ENCODE results near the gene AQP12B.
"Not testable (repeated sequence)": the region's sequence is repeated elsewhere in the genome, so short reads cannot be mapped to it uniquely, and the experiment has no call there.

Gene AQP12B

DNA sequence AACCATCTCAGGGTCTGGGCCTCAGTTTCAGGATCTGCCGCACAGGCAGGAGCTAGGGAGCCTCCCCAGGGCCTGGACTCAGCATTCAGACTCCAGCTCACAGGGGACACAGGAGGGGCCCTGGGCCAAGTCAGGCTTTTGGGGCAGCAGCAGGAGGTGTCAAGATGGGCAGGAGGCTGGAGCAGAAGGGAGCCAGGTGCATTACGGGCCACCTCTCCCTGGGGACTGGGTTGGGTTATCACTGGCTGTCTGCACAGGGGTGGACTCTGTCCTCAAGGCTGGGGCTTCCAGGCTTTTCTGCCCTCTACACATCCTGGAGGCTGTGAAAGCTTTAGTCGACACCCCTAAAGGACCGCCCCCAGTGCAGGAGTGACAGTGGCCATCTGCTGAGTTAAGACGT, 29.0 kb upstream of the AQP12B start:
- H3K27ac Mint-ChIP-seq, result no peak overlapping the region
- no peaks in the 10 kb centered on the region for H3K9me3 Mint-ChIP-seq
- peaks cover 10% of the 10 kb centered on the region for H3K27me3 Mint-ChIP-seq
- H3K4me3 Mint-ChIP-seq, result no peak overlapping the region
- H3K4me1 Mint-ChIP-seq (ENCODE audit: low read depth), result no peaks in the 10 kb centered on the region
- H3K36me3 Mint-ChIP-seq (ENCODE audit: low read depth), result no peaks in the 10 kb centered on the region

DNA sequence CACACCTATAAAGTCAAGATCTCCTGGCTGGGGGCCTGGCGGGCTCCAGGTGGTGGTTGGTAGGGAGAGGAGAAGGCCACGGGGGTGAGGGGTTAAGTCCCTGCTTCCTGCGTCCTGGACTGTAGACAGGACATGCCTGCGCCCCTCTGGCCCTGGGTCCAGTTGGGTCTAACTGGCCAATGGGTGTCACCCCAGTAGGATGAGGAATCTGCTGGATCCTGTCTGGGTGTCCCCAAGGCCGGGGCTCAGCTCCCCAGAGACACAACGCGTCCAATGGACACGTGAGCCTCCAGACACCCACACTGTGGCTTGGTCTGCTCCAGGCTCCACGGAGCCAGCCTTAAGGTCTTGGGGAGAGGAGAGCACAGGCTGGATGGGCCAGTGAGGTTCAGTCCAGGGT, 28.6 kb upstream of the AQP12B start:
- H3K4me1 Mint-ChIP-seq (ENCODE audit: low read depth), result no peaks in the 10 kb centered on the region
- no peak overlapping the region for H3K27ac Mint-ChIP-seq
- H3K9me3 Mint-ChIP-seq, result no peaks in the 10 kb centered on the region
- no peaks in the 10 kb centered on the region for H3K36me3 Mint-ChIP-seq (ENCODE audit: low read depth)
- H3K27me3 Mint-ChIP-seq, result peaks cover 10% of the 10 kb centered on the region
- no peak overlapping the region for H3K4me3 Mint-ChIP-seq

DNA sequence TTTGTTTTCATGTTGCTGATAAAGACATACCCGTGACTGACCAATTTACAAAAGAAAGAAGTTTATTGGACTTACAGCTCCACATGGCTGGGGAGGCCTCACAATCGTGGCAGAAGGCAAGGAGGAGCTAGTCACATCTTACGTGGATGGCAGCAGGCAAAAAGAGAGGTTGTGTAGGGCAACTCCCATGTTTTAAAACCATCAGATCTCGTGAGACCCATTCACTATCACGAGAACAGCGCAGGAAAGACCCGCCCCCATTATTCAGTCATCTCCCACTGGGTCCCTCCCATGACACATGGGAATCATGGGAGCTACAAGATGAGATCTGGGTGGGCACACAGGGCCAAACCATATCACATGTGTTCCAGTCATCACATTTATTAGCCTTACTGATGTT, 25.8 kb upstream of the AQP12B start:
- no peak overlapping the region for H3K27ac Mint-ChIP-seq
- H3K4me3 Mint-ChIP-seq, result no peak overlapping the region
- H3K27me3 Mint-ChIP-seq, result peaks cover 19% of the 10 kb centered on the region
- H3K9me3 Mint-ChIP-seq, result no peaks in the 10 kb centered on the region
- H3K4me1 Mint-ChIP-seq (ENCODE audit: low read depth), result peaks cover 11% of the 10 kb centered on the region
- no peaks in the 10 kb centered on the region for H3K36me3 Mint-ChIP-seq (ENCODE audit: low read depth)

DNA sequence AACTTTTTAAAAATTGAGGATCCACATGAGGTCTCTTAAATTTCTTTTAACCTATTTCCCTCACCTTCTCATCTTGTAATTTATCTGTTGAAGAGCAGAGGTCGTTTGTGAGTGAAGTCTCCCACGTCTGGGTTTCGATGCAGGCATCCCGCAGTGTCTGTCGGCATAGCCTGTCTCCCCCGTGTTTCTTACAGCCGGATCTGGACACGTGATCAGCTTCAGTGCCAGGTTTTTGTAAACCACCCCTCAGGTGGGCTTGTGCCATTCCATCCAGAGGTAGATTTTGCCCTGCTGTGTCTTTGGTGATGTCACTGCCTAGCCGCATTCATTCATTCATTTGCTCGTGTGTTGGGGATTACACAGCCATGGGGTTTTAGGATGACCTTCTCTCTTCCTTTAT, 25.1 kb upstream of the AQP12B start:
- Mint-ChIP-seq H3K4me3 (no peak overlapping the region), H3K36me3 (ENCODE audit: low read depth) (no peaks in the 10 kb centered on the region), H3K27ac (no peak overlapping the region), H3K27me3 (peaks cover 23% of the 10 kb centered on the region), H3K4me1 (ENCODE audit: low read depth) (peaks cover 11% of the 10 kb centered on the region), H3K9me3 (no peaks in the 10 kb centered on the region)

DNA sequence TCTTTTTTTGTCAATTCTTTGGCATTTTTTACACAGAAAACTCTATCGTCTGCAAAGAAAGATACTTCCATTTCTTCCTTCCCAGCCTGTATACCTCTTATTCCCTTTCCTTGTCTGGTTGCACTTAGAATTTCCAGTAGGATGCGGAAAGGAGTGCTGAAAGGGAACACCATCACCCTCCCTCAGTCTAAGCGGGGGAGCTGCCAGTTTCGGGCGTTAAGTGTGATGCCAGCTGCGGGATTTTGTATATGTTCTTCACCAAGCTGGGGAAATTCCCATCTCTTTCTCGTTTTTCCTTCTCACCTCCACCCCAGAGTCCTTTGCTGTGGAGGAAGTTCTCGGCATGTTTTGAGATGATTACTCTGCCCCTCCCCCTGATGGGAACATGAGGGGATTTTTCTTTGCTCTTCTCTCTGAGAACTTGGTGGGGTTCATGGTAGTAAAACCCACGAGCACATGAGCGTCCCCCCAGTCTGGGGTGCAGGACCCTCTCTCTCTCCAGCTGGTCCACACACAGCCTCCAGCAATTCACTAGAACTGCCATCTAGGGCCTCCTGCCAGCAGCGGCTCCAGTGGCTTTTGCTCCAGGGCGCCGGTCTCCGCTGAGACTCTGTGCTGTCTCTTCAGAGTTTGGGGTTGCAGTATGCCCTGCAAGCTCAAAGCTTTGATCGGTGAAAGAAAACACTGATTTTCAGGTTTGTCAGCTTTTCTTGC, 24.5 kb upstream of the AQP12B start:
- Mint-ChIP-seq H3K27me3 (peaks cover 23% of the 10 kb centered on the region), H3K36me3 (ENCODE audit: low read depth) (no peaks in the 10 kb centered on the region), H3K9me3 (no peaks in the 10 kb centered on the region), H3K4me1 (ENCODE audit: low read depth) (peaks cover 11% of the 10 kb centered on the region), H3K27ac (no peak overlapping the region), H3K4me3 (no peak overlapping the region)

DNA sequence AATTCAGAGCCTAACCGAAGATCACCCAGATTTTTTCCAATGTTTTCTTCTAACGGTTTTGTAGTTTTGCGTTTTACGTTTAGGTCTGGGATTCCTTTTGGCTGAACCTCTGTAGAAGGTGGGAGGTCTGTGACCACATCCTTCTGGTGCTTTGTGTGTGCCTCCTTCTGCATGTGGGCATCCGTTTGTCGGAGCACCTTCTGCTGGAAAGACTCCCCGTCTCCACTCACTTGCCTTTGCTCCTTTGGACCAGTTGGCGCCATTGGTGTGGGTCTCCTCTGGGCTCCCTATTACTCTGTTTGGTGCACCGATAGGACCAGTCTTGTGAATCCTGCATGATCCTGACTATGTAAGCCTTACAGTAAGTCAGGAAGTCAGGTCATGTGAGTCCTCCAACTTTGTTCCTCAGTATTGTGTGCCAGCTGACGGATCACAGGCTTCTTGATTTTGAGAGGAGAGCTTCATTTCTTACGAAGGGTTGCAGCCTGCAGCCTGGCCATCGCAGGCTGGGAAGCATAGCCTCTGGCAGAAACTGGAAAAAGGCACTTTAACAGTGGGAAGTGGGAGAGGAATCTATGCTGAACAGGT, 22.6 kb upstream of the AQP12B start:
- Mint-ChIP-seq H3K27ac (peak overlapping the region; percentile 13), H3K4me3 (peak overlapping the region; percentile 40)

DNA sequence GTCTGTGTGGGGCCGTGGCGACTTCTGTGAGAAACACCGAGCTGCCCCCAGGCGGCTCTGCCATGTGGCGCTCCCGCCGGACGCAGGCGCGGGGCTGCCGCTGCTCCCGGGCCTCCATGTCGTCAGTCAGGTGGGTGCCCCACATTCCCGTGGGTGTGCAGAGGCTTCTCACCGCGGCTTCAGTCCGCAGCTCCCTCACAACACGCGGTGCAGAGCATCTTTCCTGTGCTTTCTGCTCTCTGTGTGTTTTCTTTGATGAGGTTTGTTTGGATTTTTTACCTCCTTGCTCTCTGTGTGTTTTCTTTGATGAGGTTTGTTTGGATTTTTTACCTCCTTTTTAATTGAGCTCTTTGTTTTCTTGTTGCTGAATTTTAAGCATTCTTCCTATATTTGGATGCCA, 22.0 kb upstream of the AQP12B start:
- Mint-ChIP-seq H3K36me3 (ENCODE audit: low read depth) (no peaks in the 10 kb centered on the region), H3K4me3 (peak overlapping the region; percentile 40), H3K4me1 (ENCODE audit: low read depth) (peaks cover 11% of the 10 kb centered on the region), H3K27ac (peak overlapping the region; percentile 13), H3K27me3 (peaks cover 23% of the 10 kb centered on the region), H3K9me3 (no peaks in the 10 kb centered on the region)

More for the DNA sequence above, 22.6 kb upstream of the AQP12B start:
- peaks cover 23% of the 10 kb centered on the region for H3K27me3 Mint-ChIP-seq
- H3K36me3 Mint-ChIP-seq (ENCODE audit: low read depth), result no peaks in the 10 kb centered on the region
- H3K9me3 Mint-ChIP-seq, result no peaks in the 10 kb centered on the region
- H3K4me1 Mint-ChIP-seq (ENCODE audit: low read depth), result peaks cover 11% of the 10 kb centered on the region

DNA sequence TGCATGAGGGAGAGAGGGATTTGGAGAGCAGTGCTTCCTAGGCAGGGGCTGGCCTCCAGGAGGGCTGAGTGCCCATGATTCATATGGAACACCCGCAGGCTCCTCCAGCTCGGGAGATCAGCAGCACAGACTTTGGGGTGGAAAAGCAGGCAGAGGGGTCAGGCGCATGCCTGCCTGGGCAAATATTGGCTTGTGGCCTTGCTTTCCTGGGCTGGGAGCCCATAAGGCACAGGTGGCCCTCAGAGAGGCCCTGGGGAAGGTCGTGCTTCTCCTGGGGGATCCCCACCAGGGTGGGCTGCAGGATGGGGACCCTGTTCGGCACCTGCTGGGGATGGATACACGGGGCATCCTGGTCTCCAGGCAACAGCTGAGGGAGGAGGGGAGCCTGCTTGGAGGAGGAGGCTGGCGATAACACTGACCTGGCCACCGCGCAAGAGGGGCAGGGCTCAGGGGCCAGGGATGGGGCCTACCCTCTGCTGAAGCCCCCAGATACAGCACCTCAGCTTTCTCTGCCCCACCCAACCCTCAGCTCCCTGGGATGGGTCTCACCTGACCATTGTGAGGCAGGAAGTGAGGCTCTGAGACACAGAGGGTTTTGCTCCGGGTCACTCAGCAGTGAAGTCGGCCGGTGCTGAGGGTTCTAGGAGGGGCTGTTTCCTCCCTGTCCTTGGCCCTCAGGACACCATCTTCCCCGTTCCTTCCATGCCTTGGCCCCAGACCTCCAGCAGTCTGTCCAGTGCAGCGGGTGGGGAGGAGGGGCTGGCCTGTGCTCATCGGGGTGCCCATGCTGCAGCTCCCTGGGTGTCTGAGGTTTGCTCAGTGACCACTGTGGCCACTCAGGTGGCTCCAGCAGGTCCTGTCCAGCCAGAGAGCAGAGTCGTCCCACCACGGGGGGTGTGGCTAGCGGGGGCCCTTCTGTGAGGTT, 21.0 kb upstream of the AQP12B start:
- no peak overlapping the region for H3K4me3 Mint-ChIP-seq
- H3K4me1 Mint-ChIP-seq (ENCODE audit: low read depth), result peaks cover 11% of the 10 kb centered on the region
- H3K36me3 Mint-ChIP-seq (ENCODE audit: low read depth), result no peaks in the 10 kb centered on the region
- peaks cover 19% of the 10 kb centered on the region for H3K27me3 Mint-ChIP-seq
- no peak overlapping the region for H3K27ac Mint-ChIP-seq
- no peaks in the 10 kb centered on the region for H3K9me3 Mint-ChIP-seq

DNA sequence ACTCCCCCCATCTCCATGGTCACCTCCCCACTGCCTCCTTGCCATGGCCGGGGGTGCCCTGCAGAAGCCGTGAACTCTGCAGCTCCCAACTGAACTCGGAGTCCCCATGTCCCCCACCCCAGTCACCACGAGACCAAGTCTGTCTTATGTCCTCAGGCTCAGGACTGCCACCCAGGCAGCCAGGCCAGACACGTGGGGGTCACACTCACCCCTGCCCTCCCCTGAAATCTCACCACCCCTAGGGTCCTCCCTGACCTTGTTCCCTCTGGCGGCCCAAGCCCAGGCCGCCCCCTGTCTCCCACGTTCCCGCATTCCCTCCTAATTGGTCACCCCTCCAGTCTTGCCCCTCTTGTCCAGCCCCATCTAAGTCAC, 19.9 kb upstream of the AQP12B start:
- peaks cover 16% of the 10 kb centered on the region for H3K27me3 Mint-ChIP-seq
- H3K27ac Mint-ChIP-seq, result no peak overlapping the region

DNA sequence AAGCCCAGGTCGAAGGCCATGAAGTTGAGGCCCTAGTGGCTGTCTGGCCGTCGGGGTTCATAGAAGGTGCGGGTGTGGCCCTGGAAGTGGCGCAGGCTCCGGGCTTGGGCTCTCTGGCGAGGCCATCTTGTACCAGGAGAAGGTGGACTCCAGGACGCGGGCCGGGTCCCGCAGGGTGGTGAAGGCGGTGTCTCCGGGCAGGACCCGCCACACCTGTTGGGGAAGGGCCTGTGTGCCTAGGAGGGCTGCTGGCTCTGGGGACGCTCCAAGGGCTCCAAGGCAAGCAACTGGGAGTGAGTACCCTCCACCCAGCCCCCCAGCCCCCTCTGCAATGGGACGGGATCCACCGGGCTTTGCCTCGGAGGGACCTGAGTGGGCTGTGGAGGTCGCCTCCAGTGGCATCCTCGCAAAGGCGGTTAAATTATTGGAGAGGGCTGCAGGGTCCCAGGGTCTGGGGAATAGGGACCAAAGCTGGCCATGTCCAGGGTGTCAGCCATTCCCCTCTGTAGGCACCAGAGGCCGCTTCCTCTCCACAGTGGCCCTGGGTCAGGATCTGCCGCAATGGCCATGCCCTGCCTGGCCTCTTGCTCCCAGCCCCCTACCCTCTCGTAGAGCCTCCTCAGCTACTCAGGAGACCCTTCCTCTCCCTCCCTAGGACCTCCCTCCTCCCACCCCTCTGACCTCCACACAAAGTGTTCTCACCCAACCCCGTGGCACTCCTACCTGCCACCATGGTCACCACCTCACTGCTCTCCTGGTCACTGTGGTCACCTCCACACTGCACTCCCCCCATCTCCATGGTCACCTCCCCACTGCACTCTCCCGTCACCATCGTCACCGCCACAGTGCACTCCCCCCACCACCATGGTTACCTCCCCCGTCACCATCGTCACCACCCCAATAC, 19.3 kb upstream of the AQP12B start:
- Mint-ChIP-seq H3K4me3 (no peak overlapping the region), H3K27ac (no peak overlapping the region)

More for the DNA sequence above, 19.9 kb upstream of the AQP12B start:
- no peak overlapping the region for H3K4me3 Mint-ChIP-seq
- H3K9me3 Mint-ChIP-seq, result no peaks in the 10 kb centered on the region
- peaks cover 11% of the 10 kb centered on the region for H3K4me1 Mint-ChIP-seq (ENCODE audit: low read depth)
- H3K36me3 Mint-ChIP-seq (ENCODE audit: low read depth), result no peaks in the 10 kb centered on the region

DNA sequence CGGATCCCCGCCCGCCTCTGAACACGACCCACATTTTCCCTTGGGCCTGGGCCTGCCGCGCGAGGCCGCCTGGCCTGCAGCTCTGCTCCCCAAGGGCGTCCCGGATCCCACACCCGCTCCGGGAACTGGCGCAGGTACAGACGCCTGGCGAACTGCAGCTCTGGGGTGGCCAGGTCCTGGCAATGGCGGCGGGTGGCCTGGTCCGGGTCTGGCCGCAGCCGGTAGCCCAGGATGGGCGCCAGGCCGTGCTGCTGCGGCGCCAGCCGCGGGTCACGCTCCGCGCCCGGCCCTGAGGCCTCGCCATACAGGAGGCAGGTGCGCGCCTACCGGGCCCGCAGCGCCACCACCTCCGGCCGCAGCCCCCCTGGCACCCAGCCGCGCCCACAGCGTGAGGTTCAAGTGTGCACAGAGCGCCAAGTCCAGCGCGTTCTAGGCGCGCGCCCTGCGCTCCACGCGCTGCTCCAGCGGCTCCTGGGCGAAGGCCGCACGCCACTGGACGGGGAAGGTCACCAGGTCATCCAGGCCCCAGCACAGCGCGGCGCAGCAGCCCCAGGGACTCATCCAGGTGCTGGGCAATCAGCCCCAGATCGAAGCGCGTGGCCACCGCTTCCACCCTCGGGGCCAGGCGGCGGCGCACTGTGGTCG, 18.5 kb upstream of the AQP12B start:
- no peaks in the 10 kb centered on the region for H3K9me3 Mint-ChIP-seq
- H3K4me3 Mint-ChIP-seq, result no peak overlapping the region

More for the DNA sequence above, 19.3 kb upstream of the AQP12B start:
- peaks cover 15% of the 10 kb centered on the region for H3K27me3 Mint-ChIP-seq
- peaks cover 11% of the 10 kb centered on the region for H3K4me1 Mint-ChIP-seq (ENCODE audit: low read depth)
- H3K9me3 Mint-ChIP-seq, result no peaks in the 10 kb centered on the region
- no peaks in the 10 kb centered on the region for H3K36me3 Mint-ChIP-seq (ENCODE audit: low read depth)

DNA sequence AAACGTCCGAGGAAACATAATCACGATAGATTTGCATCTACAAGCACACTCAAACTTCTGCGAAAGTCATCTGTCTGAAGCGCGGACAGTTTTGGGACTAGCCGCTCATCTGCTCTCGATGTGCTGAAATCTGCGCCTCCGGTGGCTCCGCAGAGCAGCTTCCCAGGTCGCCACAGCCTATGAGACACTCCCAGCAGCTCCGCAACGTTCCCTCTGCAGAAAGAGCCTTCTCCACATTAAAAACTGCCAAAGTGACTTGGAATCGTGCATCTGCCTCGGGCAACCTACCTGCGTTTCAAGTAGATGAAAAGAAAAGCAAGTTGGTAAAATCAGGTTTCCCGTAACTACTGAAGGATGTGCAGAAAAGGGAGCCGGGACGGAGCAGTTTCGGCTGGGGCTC, 17.9 kb upstream of the AQP12B start:
- H3K36me3 Mint-ChIP-seq (ENCODE audit: low read depth); H3K27ac Mint-ChIP-seq; H3K4me3 Mint-ChIP-seq; H3K9me3 Mint-ChIP-seq: not testable (repeated sequence)
- H3K27me3 Mint-ChIP-seq, result peaks cover 13% of the 10 kb centered on the region
- H3K4me1 Mint-ChIP-seq (ENCODE audit: low read depth), result peaks cover 11% of the 10 kb centered on the region

More for the DNA sequence above, 18.5 kb upstream of the AQP12B start:
- peaks cover 11% of the 10 kb centered on the region for H3K4me1 Mint-ChIP-seq (ENCODE audit: low read depth)
- H3K27ac Mint-ChIP-seq, result no peak overlapping the region
- peaks cover 13% of the 10 kb centered on the region for H3K27me3 Mint-ChIP-seq
- no peaks in the 10 kb centered on the region for H3K36me3 Mint-ChIP-seq (ENCODE audit: low read depth)

DNA sequence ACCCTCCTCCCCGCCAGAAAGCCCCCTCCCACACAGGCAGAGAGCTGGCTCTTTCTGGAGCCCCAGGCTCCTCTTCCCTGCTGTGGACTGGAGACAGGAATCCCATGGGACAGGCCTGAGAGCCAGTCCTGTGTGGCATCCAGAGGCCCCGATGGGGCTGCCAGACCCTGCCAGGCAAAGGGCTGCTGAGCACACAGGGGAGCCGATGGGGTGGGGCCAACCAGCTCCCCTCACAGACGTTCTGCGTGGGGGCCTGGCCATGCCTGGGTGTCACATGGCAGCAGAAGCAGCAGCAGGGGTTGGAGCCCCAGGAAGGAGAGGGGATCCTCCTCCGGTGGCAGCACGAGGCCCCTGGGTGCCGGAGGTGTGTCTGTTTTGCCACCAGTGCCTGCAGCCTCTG, 17.1 kb upstream of the AQP12B start:
- H3K36me3 Mint-ChIP-seq (ENCODE audit: low read depth); H3K4me3 Mint-ChIP-seq; H3K27ac Mint-ChIP-seq; H3K9me3 Mint-ChIP-seq; H3K4me1 Mint-ChIP-seq (ENCODE audit: low read depth); H3K27me3 Mint-ChIP-seq: not testable (repeated sequence)
